MM.1S (cell line): ENCODE measurements around the gene HAND2.
A peak's percentile ranks its signal among the peaks of the same experiment; 100 is the strongest.

ENCODE experiments used
- DNase-seq: peaks from one replicate; pipeline ENCODE4 v3.0.0-alpha.2; 2015
- H2AFZ ChIP-seq: fragments of 300-600 bp; sonication (generic); 2 replicates; pipeline ENCODE4 v1.6.0; 2016; ENCODE audit warnings: antibody characterized with exemption, low read length
- H3F3A ChIP-seq: fragments of 300-600 bp; sonication (generic); 2 replicates; pipeline ENCODE4 v1.6.1; 2016; ENCODE audit warnings: mild to moderate bottlenecking, antibody characterized with exemption, low read length, moderate library complexity, mixed read lengths; ENCODE audit not compliant: insufficient read depth
- H3K27ac ChIP-seq: fragments of 300-600 bp; sonication (generic); 2 replicates; pipeline ENCODE4 v1.5.1; 2016; ENCODE audit warnings: mild to moderate bottlenecking, low read length
- H3K27me3 ChIP-seq: fragments of 300-600 bp; sonication (generic); replicated peaks from 2 replicates; pipeline ENCODE4 v1.6.0; 2016; ENCODE audit warnings: low read length; ENCODE audit not compliant: insufficient read depth
- H3K36me3 ChIP-seq: fragments of 300-600 bp; sonication (generic); replicated peaks from 2 replicates; pipeline ENCODE4 v1.6.1; 2016; ENCODE audit warnings: mild to moderate bottlenecking, low read length, mixed read lengths; ENCODE audit not compliant: insufficient read depth
- H3K4me1 ChIP-seq: fragments of 300-600 bp; sonication (generic); 2 replicates; pipeline ENCODE4 v1.6.1; 2016; ENCODE audit warnings: low read length, mixed read lengths
- H3K4me2 ChIP-seq: fragments of 300-600 bp; sonication (generic); 2 replicates; pipeline ENCODE4 v1.6.0; 2016; ENCODE audit warnings: low read depth, low read length
- H3K4me3 ChIP-seq: fragments of 300-600 bp; sonication (generic); 2 replicates; pipeline ENCODE4 v1.5.1; 2016; ENCODE audit warnings: low read length, mixed read lengths
- H3K79me2 ChIP-seq: fragments of 300-600 bp; sonication (generic); 2 replicates; pipeline ENCODE4 v1.6.1; 2016; ENCODE audit warnings: mixed run types, low read length, mixed read lengths
- H3K9ac ChIP-seq: fragments of 300-600 bp; sonication (generic); 2 replicates; pipeline ENCODE4 v1.6.1; 2016; ENCODE audit warnings: low read length, mixed read lengths
- H3K9me2 ChIP-seq: fragments of 300-600 bp; sonication (generic); replicated peaks from 2 replicates; pipeline ENCODE4 v1.6.1; 2016; ENCODE audit warnings: mild to moderate bottlenecking, low read length, mixed read lengths; ENCODE audit not compliant: insufficient read depth
- H3K9me3 ChIP-seq: fragments of 300-600 bp; sonication (generic); replicated peaks from 2 replicates; pipeline ENCODE4 v1.6.1; 2016; ENCODE audit warnings: mild to moderate bottlenecking, low read length, mixed read lengths; ENCODE audit not compliant: insufficient read depth
- H4K20me1 ChIP-seq: fragments of 300-600 bp; sonication (generic); 2 replicates; pipeline ENCODE4 v1.6.1; 2016; ENCODE audit warnings: mild to moderate bottlenecking, low read length, moderate library complexity, mixed read lengths; ENCODE audit not compliant: insufficient read depth
- CTCF ChIP-seq: fragments of 300-600 bp; sonication (generic); IDR thresholded peaks from 2 replicates; pipeline ENCODE4 v1.5.1; 2016; ENCODE audit warnings: antibody characterized with exemption, low read length, mixed read lengths
- EZH2 ChIP-seq: fragments of 300-600 bp; sonication (generic); optimal IDR thresholded peaks from 2 replicates; pipeline ENCODE3; 2017; ENCODE audit warnings: low read depth, mild to moderate bottlenecking, antibody characterized with exemption, low read length, mixed read lengths
- EZH2phosphoT487 ChIP-seq: fragments of 300-600 bp; sonication (generic); IDR thresholded peaks from 2 replicates; pipeline ENCODE4 v1.6.1; 2018; ENCODE audit warnings: antibody characterized with exemption, low read length

The HAND2 gene

GRCh38 chr4:173505924-173506518 lies 24.0 kb downstream of the HAND2 start:
- H3K9me3 ChIP-seq: no peaks in the 10 kb centered on the region
- H3K27me3 ChIP-seq: no peaks in the 10 kb centered on the region
- H3K4me1 ChIP-seq: no peaks in the 10 kb centered on the region
- H3K36me3 ChIP-seq: no peaks in the 10 kb centered on the region
- peak overlapping the region; percentile 39 for H3K4me3 ChIP-seq
- no peaks in the 10 kb centered on the region for H4K20me1 ChIP-seq
- no peak overlapping the region for H3K27ac ChIP-seq
- H2AFZ ChIP-seq: peak overlapping the region; percentile 74
- no peaks in the 10 kb centered on the region for H3F3A ChIP-seq
- H3K79me2 ChIP-seq: no peaks in the 10 kb centered on the region
- H3K9me2 ChIP-seq: no peaks in the 10 kb centered on the region
- no peak for TF ChIP-seq EZH2phosphoT487
- TF ChIP-seq CTCF: peak; percentile 89
- no peak for TF ChIP-seq EZH2
- DNase-seq: peak; percentile 78
- H3K4me2 ChIP-seq: peak overlapping the region; percentile 77
- no peak overlapping the region; the same call in 1 of the 2 replicates for H3K9ac ChIP-seq

GRCh38 chr4:173504181-173504503 lies 25.9 kb downstream of the HAND2 start:
- H3K79me2 ChIP-seq: no peaks in the 10 kb centered on the region
- TF ChIP-seq CTCF (no peak), EZH2 (no peak), EZH2phosphoT487 (no peak)
- no peak overlapping the region for H3K4me3 ChIP-seq
- no peak overlapping the region for H2AFZ ChIP-seq
- no peak overlapping the region for H3K4me2 ChIP-seq
- no peaks in the 10 kb centered on the region for H3F3A ChIP-seq
- H4K20me1 ChIP-seq: no peaks in the 10 kb centered on the region
- no peak overlapping the region for H3K27ac ChIP-seq
- H3K9ac ChIP-seq: no peak overlapping the region
- no peaks in the 10 kb centered on the region for H3K9me3 ChIP-seq
- H3K36me3 ChIP-seq: no peaks in the 10 kb centered on the region
- no peaks in the 10 kb centered on the region for H3K9me2 ChIP-seq
- no peaks in the 10 kb centered on the region for H3K4me1 ChIP-seq
- DNase-seq: no peak
- no peaks in the 10 kb centered on the region for H3K27me3 ChIP-seq

DNA sequence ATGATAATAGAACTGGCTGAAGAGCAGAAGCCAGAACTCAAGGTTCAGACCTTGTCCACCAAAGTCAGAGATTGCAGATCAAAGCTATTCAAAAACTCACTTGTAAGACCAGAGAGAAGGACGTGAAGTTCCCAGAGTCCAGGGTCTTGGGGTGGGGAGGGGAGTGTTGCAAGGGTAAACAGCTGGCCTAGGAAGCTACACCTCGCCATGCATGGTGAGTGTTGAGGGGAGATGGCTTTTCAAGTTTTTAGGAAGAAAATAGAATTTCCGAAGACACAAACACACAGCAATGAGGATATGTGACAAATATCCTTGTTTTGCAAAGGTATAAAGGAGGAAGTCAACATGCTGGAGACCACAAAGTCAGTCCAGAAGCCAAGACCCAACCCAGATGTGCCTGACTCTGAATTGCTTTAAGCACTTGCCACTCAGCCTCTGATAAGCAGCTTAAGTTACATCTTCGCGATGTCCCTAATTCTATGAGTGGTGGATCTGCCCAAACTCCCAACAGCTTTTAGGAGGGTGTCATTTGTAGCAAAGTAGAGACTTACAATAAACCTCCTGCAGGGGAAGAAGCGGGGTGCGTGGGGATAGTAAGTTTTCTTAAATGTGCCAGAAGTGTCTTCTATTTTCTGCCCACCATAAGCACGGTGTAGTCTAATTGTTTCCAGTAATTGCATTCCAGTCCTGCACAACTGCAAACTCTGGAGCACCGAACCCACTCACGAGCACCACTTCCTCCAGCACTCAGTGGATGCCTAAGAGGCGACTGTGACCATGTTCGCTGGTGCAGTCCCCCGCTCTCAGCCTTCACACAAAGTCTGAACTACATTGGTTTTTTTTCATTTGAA lies 26.5 kb downstream of the HAND2 start:
- no peak for TF ChIP-seq EZH2phosphoT487
- TF ChIP-seq EZH2: no peak
- no peak for TF ChIP-seq CTCF
- Histone ChIP-seq H3K27me3 (no peaks in the 10 kb centered on the region), H3K27ac (no peak overlapping the region), H3K9me2 (no peaks in the 10 kb centered on the region), H3F3A (no peaks in the 10 kb centered on the region), H3K9ac (no peak overlapping the region), H3K4me3 (no peak overlapping the region), H4K20me1 (no peaks in the 10 kb centered on the region), H3K9me3 (no peaks in the 10 kb centered on the region), H3K79me2 (no peaks in the 10 kb centered on the region), H3K4me2 (no peak overlapping the region), H3K4me1 (no peaks in the 10 kb centered on the region), H2AFZ (no peak overlapping the region), H3K36me3 (no peaks in the 10 kb centered on the region)
- no peak for DNase-seq
